ENCODE measurements around the gene GALNTL6.
"Not testable (repeated sequence)": the region's sequence is repeated elsewhere in the genome, so short reads cannot be mapped to it uniquely, and the experiment has no call there.

DNA sequence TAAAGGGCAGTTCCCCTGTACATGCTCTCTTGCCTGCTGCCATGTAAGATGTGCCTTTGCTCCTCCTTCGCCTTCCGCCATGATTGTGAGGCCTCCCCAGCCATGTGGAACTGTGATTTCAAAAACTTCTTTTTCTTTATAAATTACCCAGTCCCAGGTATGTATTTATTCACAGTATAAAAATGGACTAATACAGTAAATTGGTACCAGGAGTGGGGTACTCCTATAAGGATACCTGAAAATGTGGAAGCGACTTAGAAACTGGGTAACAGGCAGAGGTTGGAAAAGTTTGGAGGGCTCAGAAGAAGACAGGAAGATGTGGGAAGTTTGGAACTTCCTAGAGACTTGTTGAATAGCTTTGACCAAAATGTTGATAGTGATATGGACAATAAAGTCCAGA, 920.4 kb downstream of the GALNTL6 start:
- not testable (repeated sequence) for TF ChIP-seq EZH2 (IDR thresholded peaks at IDR 0.05; ENCODE audit: insufficient read depth, poor library complexity, severe bottlenecking); EZH2phosphoT487 (IDR thresholded peaks at IDR 0.05; ENCODE audit: insufficient read depth, low read depth)
